Stimulated activated CD4-positive, alpha-beta T cell treated with anti-CD3 and anti-CD28 coated beads, TNF-alpha, amount 100 ng/mL, for 48 hours (primary cell): Measurements from ENCODE around the gene TBC1D5.
"Not testable (repeated sequence)": the region's sequence is repeated elsewhere in the genome, so short reads cannot be mapped to it uniquely, and the experiment has no call there.

ENCODE experiments used
- DNase-seq, 3 donors: peaks; one replicate each; pipeline ENCODE4 v3.0.0-alpha.2; 2020; ENCODE audit warnings: low read depth in 3 of 3

TBC1D5 gene

GRCh38 chr3:17402442-17402841 lies 340.0 kb downstream of the TBC1D5 start:
- DNase-seq: no peak

GRCh38 chr3:17401912-17402311 lies 340.5 kb downstream of the TBC1D5 start:
- no peak for DNase-seq

- no peak for DNase-seq
These were observed 342.8 kb downstream of the TBC1D5 start for GRCh38 chr3:17399586-17399985.

GRCh38 chr3:17398959-17399551 lies 343.4 kb downstream of the TBC1D5 start:
- no peak for DNase-seq

GRCh38 chr3:17396036-17396435 lies 346.4 kb downstream of the TBC1D5 start:
- DNase-seq: no peak

GRCh38 chr3:17394541-17395155 lies 347.8 kb downstream of the TBC1D5 start:
- no peak for DNase-seq

GRCh38 chr3:17392516-17392915 lies 349.9 kb downstream of the TBC1D5 start:
- DNase-seq: not testable (repeated sequence)

- no peak for DNase-seq
These were observed 351.6 kb downstream of the TBC1D5 start for GRCh38 chr3:17390785-17391184.

- DNase-seq: no peak
These were observed 355.3 kb downstream of the TBC1D5 start for GRCh38 chr3:17387108-17387507.

- no peak for DNase-seq
These were observed 356.0 kb downstream of the TBC1D5 start for GRCh38 chr3:17386432-17386831.

- no peak for DNase-seq
These were observed 357.7 kb downstream of the TBC1D5 start for GRCh38 chr3:17384567-17385296.

- DNase-seq: no peak
These were observed 369.1 kb downstream of the TBC1D5 start for GRCh38 chr3:17373304-17373703.

- no peak for DNase-seq
These were observed 369.8 kb downstream of the TBC1D5 start for GRCh38 chr3:17372362-17373210.

- DNase-seq: no peak
These were observed 372.5 kb downstream of the TBC1D5 start for GRCh38 chr3:17369973-17370372.

GRCh38 chr3:17367171-17367570 lies 375.3 kb downstream of the TBC1D5 start:
- no peak for DNase-seq

- DNase-seq: no peak
These were observed 381.4 kb downstream of the TBC1D5 start for GRCh38 chr3:17360991-17361390.

- DNase-seq: no peak
These were observed 382.5 kb downstream of the TBC1D5 start for GRCh38 chr3:17359911-17360310.

- DNase-seq: no peak
These were observed 385.3 kb downstream of the TBC1D5 start for GRCh38 chr3:17357035-17357710.

- no peak for DNase-seq
These were observed 385.8 kb downstream of the TBC1D5 start for GRCh38 chr3:17356585-17356984.

GRCh38 chr3:17355591-17355990 lies 386.8 kb downstream of the TBC1D5 start:
- no peak for DNase-seq

GRCh38 chr3:17354341-17354740 lies 388.1 kb downstream of the TBC1D5 start:
- DNase-seq: no peak

- no peak for DNase-seq
These were observed 389.8 kb downstream of the TBC1D5 start for GRCh38 chr3:17352620-17353019.
